ENCODE results near the gene SH3D21.

Gene SH3D21

DNA sequence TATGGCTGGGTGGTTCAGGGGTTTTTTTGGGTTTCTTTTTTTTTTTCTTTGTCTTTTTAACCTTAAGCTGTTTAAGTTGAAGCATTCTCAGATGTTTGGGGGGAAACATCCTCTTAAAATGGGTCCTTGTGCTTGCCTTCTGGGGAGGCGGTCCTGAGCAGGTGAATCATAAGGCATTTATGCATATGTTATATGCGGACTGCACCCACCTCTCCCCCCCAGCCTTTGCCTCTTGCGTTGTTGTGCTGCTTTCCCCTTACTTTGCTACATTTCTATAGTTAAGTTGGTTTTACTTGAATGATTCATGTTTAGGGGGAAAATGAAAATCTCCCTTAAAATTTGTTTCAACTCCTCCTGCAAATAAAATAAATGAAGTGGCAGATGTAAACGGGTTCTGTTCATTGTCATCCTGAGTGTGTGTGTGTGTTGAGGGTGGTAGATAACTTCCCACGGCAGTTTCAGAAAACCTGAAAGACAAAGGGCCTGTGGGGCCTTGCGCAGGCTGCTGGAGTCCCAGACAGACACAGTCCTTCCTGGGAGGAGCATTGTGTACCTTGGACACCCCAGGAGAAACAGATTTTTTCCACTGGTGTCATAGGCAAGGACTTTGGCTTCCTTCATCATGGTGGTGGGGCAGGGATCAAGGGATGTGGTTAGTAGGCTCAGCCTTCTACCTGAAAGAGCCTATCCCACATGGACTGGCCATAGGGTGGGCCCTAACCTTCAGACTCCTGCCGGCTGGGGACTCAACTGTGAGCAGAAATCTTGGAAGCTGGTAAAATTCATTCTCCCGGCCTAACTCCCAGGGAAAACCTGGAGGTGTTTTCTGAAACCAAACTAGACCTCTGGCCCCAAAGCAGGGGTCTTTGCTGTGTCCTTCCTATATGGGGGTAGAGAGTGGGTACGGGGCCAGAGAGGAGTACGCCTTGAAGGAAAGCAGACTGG is 926 bp upstream of the SH3D21 start:
- in situ Hi-C loops (cut with MboI; ENCODE audit: low sequenced_read_pairs, unreplicated experiment): no loop called here

DNA sequence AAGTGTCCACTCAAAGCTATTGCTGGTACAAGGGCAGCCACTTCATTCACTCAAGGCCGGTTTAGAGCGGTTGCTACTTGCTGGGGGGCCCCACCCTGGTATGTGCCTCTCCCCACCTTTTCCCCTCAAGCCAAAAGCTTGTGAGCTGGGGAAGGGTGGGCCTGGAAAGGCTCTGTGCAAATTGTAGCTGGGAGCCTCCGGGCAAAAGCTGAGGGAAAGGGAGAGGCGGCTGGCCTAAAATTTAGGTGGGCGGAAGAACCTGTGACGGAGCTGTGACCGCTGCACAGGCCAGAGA is 306 bp upstream of the SH3D21 start:
- TF ChIP-seq, protein P1, sequence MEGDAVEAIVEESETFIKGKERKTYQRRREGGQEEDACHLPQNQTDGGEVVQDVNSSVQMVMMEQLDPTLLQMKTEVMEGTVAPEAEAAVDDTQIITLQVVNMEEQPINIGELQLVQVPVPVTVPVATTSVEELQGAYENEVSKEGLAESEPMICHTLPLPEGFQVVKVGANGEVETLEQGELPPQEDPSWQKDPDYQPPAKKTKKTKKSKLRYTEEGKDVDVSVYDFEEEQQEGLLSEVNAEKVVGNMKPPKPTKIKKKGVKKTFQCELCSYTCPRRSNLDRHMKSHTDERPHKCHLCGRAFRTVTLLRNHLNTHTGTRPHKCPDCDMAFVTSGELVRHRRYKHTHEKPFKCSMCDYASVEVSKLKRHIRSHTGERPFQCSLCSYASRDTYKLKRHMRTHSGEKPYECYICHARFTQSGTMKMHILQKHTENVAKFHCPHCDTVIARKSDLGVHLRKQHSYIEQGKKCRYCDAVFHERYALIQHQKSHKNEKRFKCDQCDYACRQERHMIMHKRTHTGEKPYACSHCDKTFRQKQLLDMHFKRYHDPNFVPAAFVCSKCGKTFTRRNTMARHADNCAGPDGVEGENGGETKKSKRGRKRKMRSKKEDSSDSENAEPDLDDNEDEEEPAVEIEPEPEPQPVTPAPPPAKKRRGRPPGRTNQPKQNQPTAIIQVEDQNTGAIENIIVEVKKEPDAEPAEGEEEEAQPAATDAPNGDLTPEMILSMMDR (IDR thresholded peaks at IDR 0.05; ENCODE audit: borderline replicate concordance, control extremely low read depth, extremely low read depth, insufficient read depth, missing control alignments): no peak
- in situ Hi-C loops (cut with MboI; ENCODE audit: low sequenced_read_pairs, unreplicated experiment): no loop called here
- peak; percentile 34 for DNase-seq (ENCODE audit: low spot score)

More for the DNA sequence above, 926 bp upstream of the SH3D21 start:
- no peak for DNase-seq (ENCODE audit: low spot score)
- TF ChIP-seq, protein P1 (IDR thresholded peaks at IDR 0.05; ENCODE audit: borderline replicate concordance, control extremely low read depth, extremely low read depth, insufficient read depth, missing control alignments): no peak

DNA sequence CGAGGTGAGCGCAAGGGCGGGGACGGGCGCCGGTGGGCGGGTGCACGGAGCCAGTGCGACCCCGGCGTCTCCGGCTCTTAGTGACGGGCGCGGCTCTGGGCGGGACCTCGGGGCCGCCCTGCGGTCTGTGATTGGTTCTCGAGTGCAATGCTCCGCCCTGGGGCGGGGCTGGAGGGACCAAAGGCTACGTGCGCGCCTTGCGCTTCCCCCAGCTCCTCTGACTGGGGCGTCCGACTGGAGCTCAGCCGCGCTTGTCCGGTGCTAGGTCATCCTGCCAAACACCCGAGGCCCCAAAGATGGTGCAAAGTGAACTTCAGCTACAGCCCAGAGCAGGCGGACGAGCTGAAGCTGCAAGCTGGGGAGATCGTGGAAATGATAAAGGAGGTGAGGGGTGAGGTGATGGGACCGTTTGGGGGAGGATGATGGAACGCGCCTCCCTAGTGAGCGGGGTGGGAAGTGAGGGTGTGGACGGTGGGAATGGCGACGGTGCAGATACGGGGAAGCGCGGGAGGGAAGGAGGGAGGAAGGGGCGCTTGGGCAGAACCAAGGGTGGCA is 811 bp downstream of the SH3D21 start:
- in situ Hi-C loops (cut with MboI; ENCODE audit: low sequenced_read_pairs, unreplicated experiment): no loop called here
- peak; percentile 100 for DNase-seq (ENCODE audit: low spot score)
- TF ChIP-seq, protein P1 (IDR thresholded peaks at IDR 0.05; ENCODE audit: borderline replicate concordance, control extremely low read depth, extremely low read depth, insufficient read depth, missing control alignments): no peak

DNA sequence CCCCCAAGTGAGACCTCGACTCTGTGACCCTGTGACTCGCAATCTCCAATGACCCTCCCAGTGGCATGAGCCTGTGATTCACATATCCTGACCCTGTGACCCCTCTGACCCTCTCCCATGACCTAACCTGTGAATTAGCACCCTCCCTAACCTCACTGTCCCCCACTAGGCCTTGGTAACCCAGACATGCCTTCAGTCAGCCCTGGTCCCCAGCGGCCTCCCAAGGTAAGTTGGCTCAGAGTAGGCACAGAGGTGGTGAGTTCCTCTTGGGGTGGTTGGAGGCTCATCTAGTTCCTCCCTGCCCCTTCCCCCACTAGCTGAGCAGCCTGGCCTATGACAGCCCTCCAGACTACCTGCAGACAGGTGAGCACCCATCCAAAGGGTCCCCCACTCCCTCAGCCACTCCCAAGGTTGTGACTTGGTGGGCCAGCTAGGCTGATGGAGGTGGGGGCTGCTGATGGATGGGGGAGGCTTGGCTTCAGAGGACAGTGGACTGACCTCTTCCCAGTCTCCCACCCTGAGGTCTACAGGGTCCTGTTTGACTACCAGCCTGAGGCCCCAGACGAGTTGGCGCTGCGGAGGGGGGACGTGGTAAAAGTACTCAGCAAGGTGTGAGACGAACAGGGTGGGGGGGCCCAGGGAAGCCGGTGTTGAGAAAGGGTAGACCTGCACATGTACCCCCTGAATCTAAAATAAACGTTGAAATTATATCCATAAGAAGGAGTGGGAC is 1.6 kb downstream of the SH3D21 start:
- in situ Hi-C loops (cut with MboI; ENCODE audit: low sequenced_read_pairs, unreplicated experiment): no loop called here
- TF ChIP-seq, protein P1 (IDR thresholded peaks at IDR 0.05; ENCODE audit: borderline replicate concordance, control extremely low read depth, extremely low read depth, insufficient read depth, missing control alignments): no peak
- DNase-seq (ENCODE audit: low spot score): no peak

DNA sequence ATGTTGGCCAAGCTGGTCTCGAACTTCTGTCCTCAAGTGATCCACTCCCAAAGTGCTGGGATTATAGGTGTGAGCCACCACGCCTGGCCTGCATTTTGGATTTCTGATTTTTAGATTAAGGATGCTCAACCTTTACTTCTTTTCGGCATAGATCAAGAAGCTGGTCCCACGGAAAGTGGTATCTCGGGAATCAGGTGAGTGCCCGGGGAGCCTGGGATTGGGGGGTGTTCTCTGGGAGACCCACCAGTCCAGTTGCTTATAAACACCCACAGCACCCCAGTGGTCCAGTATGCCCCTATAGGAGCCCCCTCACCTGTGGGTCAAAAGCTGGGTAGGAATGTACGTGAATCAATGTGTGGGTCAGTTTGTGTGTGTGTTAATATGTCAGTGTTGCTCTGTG is 3.2 kb downstream of the SH3D21 start:
- in situ Hi-C loops (cut with MboI; ENCODE audit: low sequenced_read_pairs, unreplicated experiment): no loop called here
- no peak for DNase-seq (ENCODE audit: low spot score)
- TF ChIP-seq, protein P1 (IDR thresholded peaks at IDR 0.05; ENCODE audit: borderline replicate concordance, control extremely low read depth, extremely low read depth, insufficient read depth, missing control alignments): no peak

DNA sequence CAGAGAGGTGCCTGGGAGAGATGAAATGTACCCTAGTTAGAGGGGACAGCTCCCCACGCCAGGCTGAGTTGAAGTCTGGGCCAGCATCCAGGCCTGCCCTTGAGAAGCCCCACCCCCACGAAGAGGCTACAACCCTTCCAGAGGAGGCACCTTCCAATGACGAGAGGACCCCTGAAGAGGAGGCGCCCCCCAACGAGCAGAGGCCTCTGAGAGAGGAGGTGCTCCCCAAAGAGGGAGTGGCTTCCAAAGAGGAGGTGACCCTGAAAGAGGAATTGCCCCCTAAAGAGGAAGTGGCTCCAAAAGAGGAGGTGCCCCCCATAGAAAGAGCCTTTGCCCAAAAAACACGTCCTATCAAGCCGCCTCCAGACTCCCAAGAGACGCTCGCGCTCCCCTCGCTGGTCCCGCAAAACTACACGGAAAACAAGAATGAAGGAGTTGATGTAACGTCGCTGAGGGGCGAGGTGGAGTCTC is 14.2 kb downstream of the SH3D21 start:
- DNase-seq (ENCODE audit: low spot score): no peak
- TF ChIP-seq, protein P1 (IDR thresholded peaks at IDR 0.05; ENCODE audit: borderline replicate concordance, control extremely low read depth, extremely low read depth, insufficient read depth, missing control alignments): no peak
- in situ Hi-C loops (cut with MboI; ENCODE audit: low sequenced_read_pairs, unreplicated experiment): no loop called here

Data from GM13976 (cell line).